ENCODE measurements around the gene ALS2.
A peak's percentile ranks its signal among the peaks of the same experiment; 100 is the strongest.
"Not testable (repeated sequence)": the region's sequence is repeated elsewhere in the genome, so short reads cannot be mapped to it uniquely, and the experiment has no call there.

The ALS2 gene

DNA sequence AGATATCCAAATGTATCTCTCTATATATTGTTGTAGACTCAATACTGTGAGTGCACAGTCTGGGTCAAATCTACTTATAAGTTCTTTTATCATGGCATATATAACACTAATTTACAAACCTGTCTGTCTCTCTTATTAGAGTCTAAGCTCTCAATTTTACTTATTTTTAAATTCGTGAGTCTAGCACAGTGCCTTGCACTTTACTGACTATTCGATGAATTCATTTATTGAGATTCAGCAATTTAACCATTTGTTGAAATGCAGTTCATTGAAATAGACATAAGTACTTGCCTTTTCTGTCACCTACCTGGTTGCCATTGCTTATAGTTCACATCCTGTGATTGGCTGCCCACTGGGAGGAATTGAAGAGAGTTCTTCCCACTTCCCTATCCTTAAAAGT lies 10.3 kb upstream of the ALS2 start:
- no peak for DNase-seq

GRCh38 chr2:201790291-201790690 lies 9.6 kb upstream of the ALS2 start:
- DNase-seq: no peak

GRCh38 chr2:201789395-201789794 lies 8.7 kb upstream of the ALS2 start:
- no peak for DNase-seq

GRCh38 chr2:201788371-201788770 lies 7.6 kb upstream of the ALS2 start:
- DNase-seq: no peak

GRCh38 chr2:201786471-201786870 lies 5.7 kb upstream of the ALS2 start:
- no peak for DNase-seq

DNA sequence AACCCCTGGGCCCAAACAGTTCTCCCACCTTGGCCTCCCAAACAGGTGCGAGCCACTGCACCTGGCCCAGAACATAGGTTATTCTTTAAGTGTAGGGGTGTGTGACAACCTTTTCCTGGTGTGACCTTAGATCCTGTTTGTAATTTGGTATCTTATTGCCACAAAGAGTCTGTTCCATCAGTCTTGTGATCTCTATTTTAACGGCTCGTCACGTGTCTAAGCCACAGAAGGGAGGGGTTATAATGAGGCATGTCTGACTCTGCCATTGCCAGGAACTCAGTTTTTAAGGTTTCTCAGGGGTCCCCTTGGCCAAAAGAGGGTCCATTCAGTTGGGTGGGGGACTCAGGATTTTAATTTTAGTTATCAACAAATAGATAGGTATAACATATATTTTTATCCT lies 4.4 kb upstream of the ALS2 start:
- no peak for DNase-seq

DNA sequence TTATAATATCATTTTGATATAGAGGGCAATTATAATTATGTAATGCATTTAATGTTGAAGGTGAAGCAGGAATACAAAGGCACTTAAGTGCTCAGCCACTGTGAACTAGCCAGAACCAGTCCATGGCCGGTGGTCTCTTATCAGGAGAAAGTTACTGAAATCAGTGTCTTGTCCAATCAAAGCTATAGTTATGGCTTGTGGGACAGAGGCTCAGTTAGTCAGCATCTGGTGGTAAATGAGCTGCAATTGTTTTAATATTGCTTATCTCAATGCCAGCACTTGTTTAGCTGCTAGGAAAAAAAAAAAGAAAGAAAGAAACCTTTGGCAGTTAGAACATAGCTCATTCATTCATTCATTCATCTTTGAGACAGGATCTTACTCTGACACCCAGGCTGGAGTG lies 3.8 kb upstream of the ALS2 start:
- no peak for DNase-seq

DNA sequence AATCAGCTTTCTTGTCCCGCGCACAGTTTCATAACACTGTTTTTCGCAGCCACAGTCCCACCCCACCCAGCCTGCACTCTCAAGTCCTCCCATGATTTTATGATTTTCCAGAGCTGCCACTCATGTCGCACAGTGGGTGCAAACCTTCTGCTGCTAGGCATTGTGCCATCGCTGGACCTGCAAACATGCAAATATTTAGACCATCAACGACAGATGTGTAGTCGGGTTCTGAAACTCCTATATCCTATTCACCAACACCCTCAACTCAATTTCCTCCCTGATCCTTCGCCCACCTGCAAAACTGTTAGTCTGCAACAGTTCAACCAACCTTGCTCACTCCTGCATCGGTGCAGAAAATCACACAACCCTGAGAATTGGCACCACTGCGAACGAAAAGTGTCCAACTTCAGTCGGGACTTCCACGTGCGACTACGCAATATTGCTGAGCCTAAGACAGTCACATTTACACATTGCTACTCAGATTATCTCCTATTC lies 871 bp upstream of the ALS2 start:
- DNase-seq: peak; percentile 54

- peak; percentile 81 for DNase-seq
Observed at GRCh38 chr2:201779901-201780673, 646 bp downstream of the ALS2 start.

DNA sequence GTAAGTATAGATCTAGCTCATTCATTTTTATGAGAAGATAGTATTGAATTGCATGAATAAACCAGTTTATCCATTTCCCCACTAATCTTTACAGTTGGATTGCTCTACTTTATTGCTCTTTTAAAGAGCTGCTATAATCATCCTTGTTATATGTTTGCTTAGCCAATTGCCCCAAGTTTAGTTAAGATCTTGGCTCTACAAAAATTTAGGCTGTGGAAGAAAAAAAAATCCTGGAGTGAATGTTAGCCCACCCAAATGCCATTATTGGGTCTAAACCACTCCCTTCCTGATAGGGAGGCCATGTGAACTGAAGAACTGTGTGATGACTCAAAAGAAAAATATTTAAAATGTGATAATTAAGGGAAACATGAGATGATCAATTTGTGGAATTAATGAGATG lies 2.9 kb downstream of the ALS2 start:
- no peak for DNase-seq

DNA sequence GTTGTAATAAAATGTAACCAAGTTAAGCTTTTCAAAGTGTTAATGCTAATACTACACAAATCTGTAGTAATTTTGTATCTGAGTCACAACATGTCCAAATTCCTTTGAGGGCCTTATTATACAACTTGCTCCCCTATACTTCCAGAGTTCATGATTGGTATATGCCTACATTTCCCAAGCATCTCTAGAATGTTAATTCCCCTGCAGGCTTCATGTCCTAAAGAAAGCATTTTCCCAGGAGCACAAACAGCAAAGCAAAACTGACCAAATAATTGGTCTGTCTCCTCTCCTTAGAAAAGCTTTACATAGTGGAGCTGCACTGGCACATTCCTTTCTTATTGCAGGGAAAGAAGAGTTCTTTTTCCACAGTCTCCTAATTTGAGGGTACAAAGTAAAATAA lies 3.7 kb downstream of the ALS2 start:
- no peak for DNase-seq

DNA sequence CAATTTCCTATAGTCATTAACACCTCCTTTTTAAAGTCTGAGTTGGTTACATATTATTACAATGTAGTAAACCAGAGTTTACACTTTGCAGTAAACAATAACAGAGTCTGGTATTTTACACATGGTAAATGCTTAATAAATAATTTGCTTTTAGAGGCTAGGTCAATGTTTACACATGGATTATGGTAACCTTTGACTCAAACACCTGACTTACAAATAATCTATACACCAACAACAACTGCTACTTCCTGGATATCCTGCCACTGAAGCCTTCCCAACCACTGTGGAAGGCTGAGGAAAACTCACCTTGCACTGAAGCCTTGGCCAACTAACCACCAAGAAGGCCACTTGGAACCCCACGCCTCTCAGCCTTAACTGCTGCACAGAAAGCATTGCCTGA lies 5.4 kb downstream of the ALS2 start:
- no peak for DNase-seq

- DNase-seq: no peak
Observed at GRCh38 chr2:201774546-201774945, 6.2 kb downstream of the ALS2 start.

- no peak for DNase-seq
Observed at GRCh38 chr2:201773990-201774389, 6.7 kb downstream of the ALS2 start.

- DNase-seq: peak; percentile 30
Observed at GRCh38 chr2:201769666-201770373, 10.9 kb downstream of the ALS2 start.

GRCh38 chr2:201768918-201769317 lies 11.8 kb downstream of the ALS2 start:
- no peak for DNase-seq

DNA sequence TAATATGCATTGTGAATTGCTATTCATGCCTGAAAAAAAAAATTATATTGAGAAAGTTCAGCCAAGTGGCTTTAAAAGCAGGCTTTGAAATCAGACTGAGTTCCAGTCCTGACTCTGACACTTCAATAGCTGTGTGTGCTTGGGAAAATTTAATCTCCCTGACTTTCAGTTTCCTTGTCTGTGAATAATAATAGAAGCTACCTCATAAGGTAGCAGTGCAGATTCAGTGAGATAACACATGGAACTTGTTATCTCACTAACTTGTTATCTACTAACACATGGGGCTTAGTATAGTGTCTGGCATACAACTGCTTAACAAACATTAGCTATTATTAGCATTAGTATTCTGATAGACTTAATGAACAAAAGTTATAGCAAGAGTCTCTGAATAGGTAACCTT lies 14.9 kb downstream of the ALS2 start:
- DNase-seq: no peak

GRCh38 chr2:201764469-201764868 lies 16.3 kb downstream of the ALS2 start:
- not testable (repeated sequence) for DNase-seq

DNA sequence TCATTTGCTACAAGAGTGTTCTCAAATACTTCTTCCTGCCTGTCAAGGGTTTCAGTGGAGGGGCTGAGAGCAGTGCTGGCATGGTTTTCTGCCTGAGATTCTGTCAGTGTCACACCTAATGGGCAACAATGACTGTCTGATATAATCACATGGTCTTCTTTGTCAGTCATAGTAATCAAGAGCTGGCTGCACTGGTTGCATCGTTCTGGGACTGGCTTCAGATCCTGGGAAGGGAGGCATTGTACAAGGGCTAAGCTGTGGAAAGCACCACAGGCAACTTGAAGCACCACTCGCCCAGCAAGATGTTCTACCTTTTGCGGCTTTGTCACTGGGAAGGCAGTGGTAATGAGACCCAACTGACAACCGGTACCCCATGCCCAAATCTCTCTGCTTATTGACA lies 19.6 kb downstream of the ALS2 start:
- no peak for DNase-seq

DNA sequence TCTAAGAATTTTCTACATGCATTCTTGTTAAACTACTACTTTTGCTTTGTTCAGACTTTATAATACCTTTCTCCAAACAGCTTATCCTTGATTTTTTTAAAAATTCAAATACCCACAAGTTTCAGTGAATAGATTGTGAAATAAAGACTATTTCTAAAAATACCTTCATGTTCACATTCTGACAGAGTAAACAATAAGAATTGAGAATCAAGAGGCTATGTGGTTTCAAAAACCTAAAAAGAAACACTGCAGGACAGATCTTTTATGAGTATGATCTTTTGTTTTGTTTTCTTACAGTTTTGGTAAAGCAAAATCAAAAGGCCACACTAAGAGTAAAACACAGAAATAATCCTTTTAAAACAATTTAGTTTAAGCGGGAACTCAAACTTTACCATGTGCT lies 21.2 kb downstream of the ALS2 start:
- no peak for DNase-seq

DNA sequence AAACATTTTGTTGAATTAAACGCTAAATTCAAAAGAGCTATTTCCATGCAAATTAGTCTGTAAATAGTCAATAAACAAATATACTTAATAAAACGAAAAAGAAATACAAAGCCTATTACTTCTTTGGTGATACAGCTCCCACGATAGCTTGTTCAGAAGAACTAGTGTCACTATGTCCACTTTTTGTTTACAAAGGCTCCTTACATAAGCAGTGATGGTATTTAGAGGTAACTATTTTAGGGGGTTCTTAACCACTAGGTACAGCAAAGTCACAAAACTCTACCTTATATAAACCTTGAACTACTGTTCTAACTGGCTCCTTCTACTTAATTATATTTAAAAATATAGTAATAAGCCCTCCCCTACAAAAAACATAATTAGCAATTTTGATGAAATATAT lies 21.9 kb downstream of the ALS2 start:
- DNase-seq: no peak

GRCh38 chr2:201758234-201758633 lies 22.5 kb downstream of the ALS2 start:
- no peak for DNase-seq

DNA sequence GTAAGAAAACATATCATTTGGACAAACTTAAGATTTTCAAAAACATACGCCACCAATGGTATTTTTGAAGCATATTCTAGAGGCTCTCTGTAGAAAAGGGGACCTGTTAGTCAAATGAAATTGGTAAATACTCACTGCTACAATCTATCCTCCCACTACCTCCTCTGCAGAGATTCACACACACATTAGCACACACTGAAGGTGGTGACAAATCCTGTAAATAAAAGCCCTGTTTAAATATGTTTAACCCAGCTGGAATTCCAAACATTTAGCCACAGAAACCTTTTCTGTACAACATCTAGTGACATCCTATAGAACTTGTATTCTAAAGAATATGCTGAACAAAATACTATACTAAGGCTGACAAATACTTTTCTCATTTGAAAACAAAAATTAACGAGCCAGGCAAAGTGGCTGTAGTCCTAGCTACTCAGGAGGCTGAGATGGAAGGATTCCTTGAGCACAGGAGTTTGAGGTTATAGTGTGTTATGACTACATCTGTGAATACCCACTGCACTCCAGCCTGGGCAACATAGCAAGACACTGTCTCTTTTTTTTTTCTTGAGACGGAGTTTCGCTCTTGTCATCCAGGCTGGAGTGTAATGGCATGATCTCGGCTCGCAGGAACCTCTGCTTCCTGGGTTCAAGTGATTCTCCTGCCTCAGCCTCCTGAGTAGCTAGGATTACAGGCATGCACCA lies 25.9 kb downstream of the ALS2 start:
- DNase-seq: no peak

- no peak for DNase-seq
Observed at GRCh38 chr2:201751566-201751965, 29.2 kb downstream of the ALS2 start.
